ENCODE results near the gene HYAL2. TPM values are rescaled to one million over a fixed set of nuclear protein-coding genes. Genes with fewer than 3 reads are reported as not detected.

HYAL2 gene
- total and polyA plus RNA-seq, 9 of the 15 experiments (the other 6 are each of a cell fraction or from before 2014, with no cell fraction given): 0.36 to 22.7 (median 11.4) TPM; not detected in 1

DNA sequence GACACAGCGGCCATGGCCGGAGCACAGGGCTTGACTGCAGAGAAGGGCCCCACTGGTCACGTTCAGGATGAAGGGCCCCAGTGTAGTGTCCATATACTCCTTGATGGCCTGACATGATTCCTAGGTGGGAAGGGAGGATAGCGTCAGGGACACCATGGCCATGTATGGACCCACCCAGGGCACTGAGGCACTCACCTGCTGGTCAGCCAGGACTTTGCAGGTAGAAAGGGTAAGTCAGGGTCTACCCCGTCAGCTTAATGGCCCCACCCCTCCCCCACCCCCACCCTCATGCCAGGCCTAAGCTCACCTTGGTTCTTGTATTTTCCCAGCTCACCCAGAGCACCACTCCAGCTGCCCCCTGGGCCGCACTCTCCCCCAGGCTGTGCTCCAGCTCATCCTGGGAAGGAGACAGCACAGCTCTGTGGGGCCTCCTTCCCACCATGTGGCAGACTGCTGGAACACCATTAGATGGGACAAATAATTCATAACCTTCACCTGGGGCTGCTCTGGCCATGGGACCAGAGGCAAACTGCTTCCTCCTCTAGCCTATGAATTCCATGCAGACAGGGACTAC is 21.8 kb downstream of the HYAL2 start:
- H3K4me3 ChIP-seq: peak overlapping the region; percentile 83
- peaks cover 25 to 62% of the 10 kb centered on the region in 2 experiments; a peak in 4 of 5 replicates for H3K4me1 ChIP-seq (replicated peaks in 1 of 2; ENCODE audit: control insufficient read depth in 2 of 2, insufficient read depth in 2 of 2, low read length in 2 of 2)
- no peaks in the 10 kb centered on the region for H3K9me3 ChIP-seq (replicated peaks; ENCODE audit: control insufficient read depth, insufficient read depth, low read depth, low read length)
- ChIA-PET POLR2A (no interaction called here), CTCF (ENCODE audit: low intra/inter-chr PET ratio) (no interaction called here)
- 73% methylated on average over 5 of the region's 6 CpGs for WGBS (ENCODE audit: insufficient coverage, low coverage, missing lambda C conversion rate)
- peak overlapping the region; percentile 99 for H3K27ac ChIP-seq (ENCODE audit: extremely low read depth, low read depth, low read length)
- DNase-seq (ENCODE audit: extremely low read depth in 1 of 4, low spot score in 3 of 4) (no peak), FAIRE-seq (peak; percentile 23), ATAC-seq (no peak)
- H3K9me1 ChIP-seq (ENCODE audit: control insufficient read depth, insufficient read depth, low read length): no peaks in the 10 kb centered on the region
- in situ Hi-C loops (cut with MboI) (no loop called here), intact Hi-C loops (cut with micrococcal nuclease) (no loop called here)
- no peaks in the 10 kb centered on the region for H4K20me1 ChIP-seq (replicated peaks; ENCODE audit: control insufficient read depth, insufficient read depth, low read length)
- peak overlapping the region; percentile 87 to 94 for H3K9ac ChIP-seq (ENCODE audit: insufficient read depth in 1 of 2, low read depth in 2 of 2, low read length in 2 of 2)
- peaks cover 19% of the 10 kb centered on the region; the same call in 2 of the 3 replicates for H3K36me3 ChIP-seq (ENCODE audit: control insufficient read depth, insufficient read depth, low read length)
- no peak overlapping the region for H2AFZ ChIP-seq (ENCODE audit: low read depth, low read length)
- H3K27me3 ChIP-seq (ENCODE audit: control insufficient read depth in 2 of 2, insufficient read depth in 2 of 2, low read length in 2 of 2): no peaks in the 10 kb centered on the region
- H3K4me2 ChIP-seq (ENCODE audit: insufficient read depth, low read length): peak overlapping the region; percentile 94
- no TSS peak for BruUV-seq (replicated peaks)
- H3K79me2 ChIP-seq (ENCODE audit: control insufficient read depth, insufficient read depth, low read length): peaks cover 49% of the 10 kb centered on the region
- TF ChIP-seq XRCC5 (IDR thresholded peaks at IDR 0.05; ENCODE audit: low read depth, low read length) (no peak), KHSRP (IDR thresholded peaks at IDR 0.05) (no peak), BCL6 (CRISPR knock-in tag; IDR thresholded peaks at IDR 0.05) (no peak), CREM (IDR thresholded peaks at IDR 0.05; ENCODE audit: low read depth) (no peak), SIRT6 (IDR thresholded peaks at IDR 0.05; ENCODE audit: low read depth, low read length) (no peak), ZNF431 (CRISPR knock-in tag; IDR thresholded peaks at IDR 0.05) (no peak), CHCHD3 (CRISPR knock-in tag; IDR thresholded peaks at IDR 0.05) (no peak), TBP (optimal IDR thresholded peaks at IDR 0.05; ENCODE audit: low read depth, low read length) (no peak)
- TF ChIP-seq, protein P1, sequence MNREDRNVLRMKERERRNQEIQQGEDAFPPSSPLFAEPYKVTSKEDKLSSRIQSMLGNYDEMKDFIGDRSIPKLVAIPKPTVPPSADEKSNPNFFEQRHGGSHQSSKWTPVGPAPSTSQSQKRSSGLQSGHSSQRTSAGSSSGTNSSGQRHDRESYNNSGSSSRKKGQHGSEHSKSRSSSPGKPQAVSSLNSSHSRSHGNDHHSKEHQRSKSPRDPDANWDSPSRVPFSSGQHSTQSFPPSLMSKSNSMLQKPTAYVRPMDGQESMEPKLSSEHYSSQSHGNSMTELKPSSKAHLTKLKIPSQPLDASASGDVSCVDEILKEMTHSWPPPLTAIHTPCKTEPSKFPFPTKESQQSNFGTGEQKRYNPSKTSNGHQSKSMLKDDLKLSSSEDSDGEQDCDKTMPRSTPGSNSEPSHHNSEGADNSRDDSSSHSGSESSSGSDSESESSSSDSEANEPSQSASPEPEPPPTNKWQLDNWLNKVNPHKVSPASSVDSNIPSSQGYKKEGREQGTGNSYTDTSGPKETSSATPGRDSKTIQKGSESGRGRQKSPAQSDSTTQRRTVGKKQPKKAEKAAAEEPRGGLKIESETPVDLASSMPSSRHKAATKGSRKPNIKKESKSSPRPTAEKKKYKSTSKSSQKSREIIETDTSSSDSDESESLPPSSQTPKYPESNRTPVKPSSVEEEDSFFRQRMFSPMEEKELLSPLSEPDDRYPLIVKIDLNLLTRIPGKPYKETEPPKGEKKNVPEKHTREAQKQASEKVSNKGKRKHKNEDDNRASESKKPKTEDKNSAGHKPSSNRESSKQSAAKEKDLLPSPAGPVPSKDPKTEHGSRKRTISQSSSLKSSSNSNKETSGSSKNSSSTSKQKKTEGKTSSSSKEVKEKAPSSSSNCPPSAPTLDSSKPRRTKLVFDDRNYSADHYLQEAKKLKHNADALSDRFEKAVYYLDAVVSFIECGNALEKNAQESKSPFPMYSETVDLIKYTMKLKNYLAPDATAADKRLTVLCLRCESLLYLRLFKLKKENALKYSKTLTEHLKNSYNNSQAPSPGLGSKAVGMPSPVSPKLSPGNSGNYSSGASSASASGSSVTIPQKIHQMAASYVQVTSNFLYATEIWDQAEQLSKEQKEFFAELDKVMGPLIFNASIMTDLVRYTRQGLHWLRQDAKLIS (CRISPR knock-in tag; IDR thresholded peaks at IDR 0.05): no peak
- TF ChIP-seq, protein P2, sequence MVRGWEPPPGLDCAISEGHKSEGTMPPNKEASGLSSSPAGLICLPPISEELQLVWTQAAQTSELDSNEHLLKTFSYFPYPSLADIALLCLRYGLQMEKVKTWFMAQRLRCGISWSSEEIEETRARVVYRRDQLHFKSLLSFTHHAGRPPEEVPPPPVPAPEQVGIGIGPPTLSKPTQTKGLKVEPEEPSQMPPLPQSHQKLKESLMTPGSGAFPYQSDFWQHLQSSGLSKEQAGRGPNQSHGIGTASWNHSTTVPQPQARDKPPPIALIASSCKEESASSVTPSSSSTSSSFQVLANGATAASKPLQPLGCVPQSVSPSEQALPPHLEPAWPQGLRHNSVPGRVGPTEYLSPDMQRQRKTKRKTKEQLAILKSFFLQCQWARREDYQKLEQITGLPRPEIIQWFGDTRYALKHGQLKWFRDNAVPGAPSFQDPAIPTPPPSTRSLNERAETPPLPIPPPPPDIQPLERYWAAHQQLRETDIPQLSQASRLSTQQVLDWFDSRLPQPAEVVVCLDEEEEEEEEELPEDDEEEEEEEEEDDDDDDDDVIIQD (CRISPR knock-in tag; IDR thresholded peaks at IDR 0.05): no peak
- TF ChIP-seq, protein P3, sequence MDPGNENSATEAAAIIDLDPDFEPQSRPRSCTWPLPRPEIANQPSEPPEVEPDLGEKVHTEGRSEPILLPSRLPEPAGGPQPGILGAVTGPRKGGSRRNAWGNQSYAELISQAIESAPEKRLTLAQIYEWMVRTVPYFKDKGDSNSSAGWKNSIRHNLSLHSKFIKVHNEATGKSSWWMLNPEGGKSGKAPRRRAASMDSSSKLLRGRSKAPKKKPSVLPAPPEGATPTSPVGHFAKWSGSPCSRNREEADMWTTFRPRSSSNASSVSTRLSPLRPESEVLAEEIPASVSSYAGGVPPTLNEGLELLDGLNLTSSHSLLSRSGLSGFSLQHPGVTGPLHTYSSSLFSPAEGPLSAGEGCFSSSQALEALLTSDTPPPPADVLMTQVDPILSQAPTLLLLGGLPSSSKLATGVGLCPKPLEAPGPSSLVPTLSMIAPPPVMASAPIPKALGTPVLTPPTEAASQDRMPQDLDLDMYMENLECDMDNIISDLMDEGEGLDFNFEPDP (CRISPR knock-in tag; IDR thresholded peaks at IDR 0.05): no peak
- TF ChIP-seq, protein P4, sequence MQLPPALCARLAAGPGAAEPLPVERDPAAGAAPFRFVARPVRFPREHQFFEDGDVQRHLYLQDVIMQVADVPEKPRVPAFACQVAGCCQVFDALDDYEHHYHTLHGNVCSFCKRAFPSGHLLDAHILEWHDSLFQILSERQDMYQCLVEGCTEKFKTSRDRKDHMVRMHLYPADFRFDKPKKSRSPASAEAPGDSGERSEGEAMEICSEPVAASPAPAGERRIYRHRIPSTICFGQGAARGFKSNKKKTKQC (CRISPR knock-in tag; IDR thresholded peaks at IDR 0.05): no peak
